NB4 (cell line): ENCODE data around the gene AFAP1L2.

Source experiments
- MYC ChIP-seq: IDR thresholded peaks from 2 replicates; pipeline ENCODE4 v1.6.1; 2011; ENCODE audit warnings: low read depth, low read length
- POLR2A ChIP-seq: IDR thresholded peaks from 2 replicates; pipeline ENCODE4 v1.6.1; 2011; ENCODE audit warnings: mild to moderate bottlenecking; ENCODE audit not compliant: insufficient read length; ENCODE audit errors: extremely low read depth
- TF ChIP-seq, protein P1 (sequence below): IDR thresholded peaks from one replicate; pipeline ENCODE4 v1.5.1; 2012; ENCODE audit warnings: low read depth, low read length
- TF ChIP-seq, protein P2 (sequence below): IDR thresholded peaks from 2 replicates; pipeline ENCODE4 v1.6.1; 2011; ENCODE audit warnings: low read depth, low read length

DNA sequence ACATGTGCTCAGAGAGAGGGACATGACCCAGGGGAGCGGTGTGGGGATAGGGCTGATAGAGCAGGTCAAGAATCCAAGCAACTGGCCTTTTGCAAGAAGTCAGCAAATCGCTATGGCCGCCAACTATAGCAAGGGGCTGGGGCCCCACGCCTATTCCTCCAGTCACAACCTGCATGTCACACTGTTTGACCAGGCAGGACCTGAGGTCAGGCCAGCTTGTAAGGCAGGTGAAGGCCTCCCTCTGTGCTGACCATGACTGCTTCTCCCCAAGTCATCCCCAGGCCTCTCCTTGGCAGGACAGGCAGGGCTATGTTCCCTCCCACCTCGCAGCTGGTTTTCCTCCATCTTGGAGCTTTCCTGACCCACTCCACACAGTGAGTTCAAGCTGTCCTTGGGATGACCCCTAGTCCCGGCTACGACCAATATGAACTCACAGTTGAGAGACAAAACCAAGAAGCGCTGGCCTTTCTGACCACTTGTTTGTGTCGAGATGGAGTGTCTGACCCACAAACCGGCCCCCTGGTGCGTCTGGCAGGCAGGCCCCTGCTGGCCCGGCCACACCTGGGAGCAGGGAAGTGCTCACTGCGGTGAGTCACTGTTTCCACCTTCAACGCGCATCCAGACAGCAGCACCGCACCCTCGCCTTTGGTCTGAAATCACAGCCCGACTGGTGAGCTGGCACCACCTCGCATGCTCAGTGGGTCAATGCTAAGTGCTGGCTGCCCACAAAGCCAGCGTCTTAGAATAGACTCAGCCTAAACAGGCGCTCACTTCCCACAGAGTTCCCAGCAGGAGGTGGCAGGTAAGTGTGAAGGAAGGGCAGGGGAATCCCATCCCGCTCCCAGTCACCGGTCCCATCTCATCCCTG lies 83.8 kb downstream of the AFAP1L2 start:
- TF ChIP-seq, protein P1, sequence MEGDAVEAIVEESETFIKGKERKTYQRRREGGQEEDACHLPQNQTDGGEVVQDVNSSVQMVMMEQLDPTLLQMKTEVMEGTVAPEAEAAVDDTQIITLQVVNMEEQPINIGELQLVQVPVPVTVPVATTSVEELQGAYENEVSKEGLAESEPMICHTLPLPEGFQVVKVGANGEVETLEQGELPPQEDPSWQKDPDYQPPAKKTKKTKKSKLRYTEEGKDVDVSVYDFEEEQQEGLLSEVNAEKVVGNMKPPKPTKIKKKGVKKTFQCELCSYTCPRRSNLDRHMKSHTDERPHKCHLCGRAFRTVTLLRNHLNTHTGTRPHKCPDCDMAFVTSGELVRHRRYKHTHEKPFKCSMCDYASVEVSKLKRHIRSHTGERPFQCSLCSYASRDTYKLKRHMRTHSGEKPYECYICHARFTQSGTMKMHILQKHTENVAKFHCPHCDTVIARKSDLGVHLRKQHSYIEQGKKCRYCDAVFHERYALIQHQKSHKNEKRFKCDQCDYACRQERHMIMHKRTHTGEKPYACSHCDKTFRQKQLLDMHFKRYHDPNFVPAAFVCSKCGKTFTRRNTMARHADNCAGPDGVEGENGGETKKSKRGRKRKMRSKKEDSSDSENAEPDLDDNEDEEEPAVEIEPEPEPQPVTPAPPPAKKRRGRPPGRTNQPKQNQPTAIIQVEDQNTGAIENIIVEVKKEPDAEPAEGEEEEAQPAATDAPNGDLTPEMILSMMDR: no peak
- TF ChIP-seq POLR2A (no peak), MYC (no peak)
- TF ChIP-seq, protein P2, sequence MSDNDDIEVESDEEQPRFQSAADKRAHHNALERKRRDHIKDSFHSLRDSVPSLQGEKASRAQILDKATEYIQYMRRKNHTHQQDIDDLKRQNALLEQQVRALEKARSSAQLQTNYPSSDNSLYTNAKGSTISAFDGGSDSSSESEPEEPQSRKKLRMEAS: no peak
